SK-N-MC (cell line): Measurements from ENCODE around the gene GJA5.

Experiments
- EZH2 ChIP-seq: fragments of 200-600 bp; sonication (generic); IDR thresholded peaks from one replicate; pipeline ENCODE4 v1.6.1; 2017; ENCODE audit warnings: antibody characterized with exemption
- FOXP2 ChIP-seq: optimal IDR thresholded peaks from 2 replicates; pipeline ENCODE3; 2011; ENCODE audit warnings: mild to moderate bottlenecking, moderate library complexity; ENCODE audit not compliant: insufficient read depth; ENCODE audit errors: extremely low read length, control extremely low read depth

- TF ChIP-seq FOXP2 (no peak), EZH2 (no peak)
Measured at GRCh38 chr1:147719029-147719698, 41.2 kb downstream of the GJA5 start.
